ENCODE results near the gene RNF141.

- TF ChIP-seq EZH2 (IDR thresholded peaks at IDR 0.05; ENCODE audit: borderline replicate concordance, low read depth, low read length, severe bottlenecking) = no peak
- TF ChIP-seq, protein P1, sequence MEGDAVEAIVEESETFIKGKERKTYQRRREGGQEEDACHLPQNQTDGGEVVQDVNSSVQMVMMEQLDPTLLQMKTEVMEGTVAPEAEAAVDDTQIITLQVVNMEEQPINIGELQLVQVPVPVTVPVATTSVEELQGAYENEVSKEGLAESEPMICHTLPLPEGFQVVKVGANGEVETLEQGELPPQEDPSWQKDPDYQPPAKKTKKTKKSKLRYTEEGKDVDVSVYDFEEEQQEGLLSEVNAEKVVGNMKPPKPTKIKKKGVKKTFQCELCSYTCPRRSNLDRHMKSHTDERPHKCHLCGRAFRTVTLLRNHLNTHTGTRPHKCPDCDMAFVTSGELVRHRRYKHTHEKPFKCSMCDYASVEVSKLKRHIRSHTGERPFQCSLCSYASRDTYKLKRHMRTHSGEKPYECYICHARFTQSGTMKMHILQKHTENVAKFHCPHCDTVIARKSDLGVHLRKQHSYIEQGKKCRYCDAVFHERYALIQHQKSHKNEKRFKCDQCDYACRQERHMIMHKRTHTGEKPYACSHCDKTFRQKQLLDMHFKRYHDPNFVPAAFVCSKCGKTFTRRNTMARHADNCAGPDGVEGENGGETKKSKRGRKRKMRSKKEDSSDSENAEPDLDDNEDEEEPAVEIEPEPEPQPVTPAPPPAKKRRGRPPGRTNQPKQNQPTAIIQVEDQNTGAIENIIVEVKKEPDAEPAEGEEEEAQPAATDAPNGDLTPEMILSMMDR (IDR thresholded peaks at IDR 0.05; ENCODE audit: borderline replicate concordance, extremely low read depth, low read length, poor library complexity, severe bottlenecking) = no peak
These were observed 26.5 kb upstream of the RNF141 start for GRCh38 chr11:10567446-10567845.
